Measurements from ENCODE around the gene DCDC1.

Gene DCDC1

GRCh38 chr11:31150841-31151240 is 218.7 kb downstream of the DCDC1 start:
- Histone ChIP-seq H3K27ac (ENCODE audit: low read depth, low read length) (no peak overlapping the region), H3K79me2 (ENCODE audit: control insufficient read depth, insufficient read depth, low read length, poor library complexity) (no peaks in the 10 kb centered on the region), H3K4ac (ENCODE audit: low read depth, low read length) (no peak overlapping the region), H2BK5ac (ENCODE audit: low read depth, low read length, poor library complexity) (no peak overlapping the region), H3K14ac (ENCODE audit: low read length) (no peak overlapping the region), H3K36me3 (ENCODE audit: control insufficient read depth in 1 of 2, insufficient read depth in 2 of 2, low read length in 2 of 2) (no peaks in the 10 kb centered on the region), H4K91ac (ENCODE audit: low read depth, low read length) (no peak overlapping the region), H3K4me3 (ENCODE audit: low read depth, low read length) (no peak overlapping the region), H4K12ac (ENCODE audit: low read depth, low read length) (no peak overlapping the region), H2BK120ac (ENCODE audit: insufficient read depth, low read length, poor library complexity) (no peak overlapping the region), H3K4me1 (ENCODE audit: control insufficient read depth in 1 of 2, insufficient read depth in 2 of 2, low read length in 2 of 2) (no peaks in the 10 kb centered on the region), H3K27me3 (ENCODE audit: insufficient read depth, low read length) (no peaks in the 10 kb centered on the region), H3K9me3 (ENCODE audit: insufficient read depth, low read depth, low read length) (no peaks in the 10 kb centered on the region), H3K18ac (ENCODE audit: low read length) (no peak overlapping the region), H3K23ac (ENCODE audit: low read length) (no peak overlapping the region), H3K9ac (ENCODE audit: low read length) (no peak overlapping the region), H2BK12ac (ENCODE audit: low read length) (no peak overlapping the region), H4K8ac (ENCODE audit: low read depth, low read length) (no peak overlapping the region), H2AFZ (ENCODE audit: insufficient read depth, low read length, poor library complexity) (no peak overlapping the region), H3K4me2 (ENCODE audit: low read length) (no peak overlapping the region), H3K79me1 (ENCODE audit: low read length) (no peaks in the 10 kb centered on the region), H2AK5ac (ENCODE audit: low read length) (no peak overlapping the region)
- WGBS (ENCODE audit: extremely low coverage, insufficient coverage, insufficient read length) = no CpG with 5 or more reads among the region's 3 CpGs
- DNase-seq = no peak

GRCh38 chr11:31150011-31150410 is 219.5 kb downstream of the DCDC1 start:
- Histone ChIP-seq H3K4me1 (ENCODE audit: control insufficient read depth in 1 of 2, insufficient read depth in 2 of 2, low read length in 2 of 2) (no peaks in the 10 kb centered on the region), H3K23ac (ENCODE audit: low read length) (no peak overlapping the region), H3K4ac (ENCODE audit: low read depth, low read length) (no peak overlapping the region), H3K79me1 (ENCODE audit: low read length) (no peaks in the 10 kb centered on the region), H3K27me3 (ENCODE audit: insufficient read depth, low read length) (no peaks in the 10 kb centered on the region), H3K27ac (ENCODE audit: low read depth, low read length) (no peak overlapping the region), H3K4me3 (ENCODE audit: low read depth, low read length) (no peak overlapping the region), H3K14ac (ENCODE audit: low read length) (no peak overlapping the region), H3K9me3 (ENCODE audit: insufficient read depth, low read depth, low read length) (no peaks in the 10 kb centered on the region), H3K4me2 (ENCODE audit: low read length) (no peak overlapping the region), H4K91ac (ENCODE audit: low read depth, low read length) (no peak overlapping the region), H2BK5ac (ENCODE audit: low read depth, low read length, poor library complexity) (no peak overlapping the region), H2AFZ (ENCODE audit: insufficient read depth, low read length, poor library complexity) (no peak overlapping the region), H2AK5ac (ENCODE audit: low read length) (no peak overlapping the region), H3K9ac (ENCODE audit: low read length) (no peak overlapping the region), H2BK12ac (ENCODE audit: low read length) (no peak overlapping the region), H4K12ac (ENCODE audit: low read depth, low read length) (no peak overlapping the region), H2BK120ac (ENCODE audit: insufficient read depth, low read length, poor library complexity) (no peak overlapping the region), H3K36me3 (ENCODE audit: control insufficient read depth in 1 of 2, insufficient read depth in 2 of 2, low read length in 2 of 2) (no peaks in the 10 kb centered on the region), H3K18ac (ENCODE audit: low read length) (no peak overlapping the region), H3K79me2 (ENCODE audit: control insufficient read depth, insufficient read depth, low read length, poor library complexity) (no peaks in the 10 kb centered on the region), H4K8ac (ENCODE audit: low read depth, low read length) (no peak overlapping the region)
- WGBS (ENCODE audit: extremely low coverage, insufficient coverage, insufficient read length) = no CpG with 5 or more reads among the region's 2 CpGs
- no peak for DNase-seq

GRCh38 chr11:31141789-31142188 is 227.8 kb downstream of the DCDC1 start:
- no peak overlapping the region for H2AK5ac ChIP-seq (ENCODE audit: low read length)
- H3K23ac ChIP-seq (ENCODE audit: low read length) = no peak overlapping the region
- no peak overlapping the region for H3K18ac ChIP-seq (ENCODE audit: low read length)
- H3K14ac ChIP-seq (ENCODE audit: low read length) = no peak overlapping the region
- WGBS (ENCODE audit: extremely low coverage, insufficient coverage, insufficient read length) = no CpG with 5 or more reads among the region's 6 CpGs
- H2BK120ac ChIP-seq (ENCODE audit: insufficient read depth, low read length, poor library complexity) = no peak overlapping the region
- no peak overlapping the region for H4K12ac ChIP-seq (ENCODE audit: low read depth, low read length)
- H3K4me1 ChIP-seq (ENCODE audit: control insufficient read depth in 1 of 2, insufficient read depth in 2 of 2, low read length in 2 of 2) = no peaks in the 10 kb centered on the region
- H2BK12ac ChIP-seq (ENCODE audit: low read length) = no peak overlapping the region
- H2AFZ ChIP-seq (ENCODE audit: insufficient read depth, low read length, poor library complexity) = no peak overlapping the region
- H3K79me1 ChIP-seq (ENCODE audit: low read length) = no peaks in the 10 kb centered on the region
- H3K4me2 ChIP-seq (ENCODE audit: low read length) = no peak overlapping the region
- no peaks in the 10 kb centered on the region for H3K27me3 ChIP-seq (ENCODE audit: insufficient read depth, low read length)
- no peak overlapping the region for H3K4ac ChIP-seq (ENCODE audit: low read depth, low read length)
- no peak overlapping the region for H4K8ac ChIP-seq (ENCODE audit: low read depth, low read length)
- no peak overlapping the region for H2BK5ac ChIP-seq (ENCODE audit: low read depth, low read length, poor library complexity)
- H3K36me3 ChIP-seq (ENCODE audit: control insufficient read depth in 1 of 2, insufficient read depth in 2 of 2, low read length in 2 of 2) = no peaks in the 10 kb centered on the region
- no peaks in the 10 kb centered on the region for H3K9me3 ChIP-seq (ENCODE audit: insufficient read depth, low read depth, low read length)
- no peaks in the 10 kb centered on the region for H3K79me2 ChIP-seq (ENCODE audit: control insufficient read depth, insufficient read depth, low read length, poor library complexity)
- no peak overlapping the region for H3K4me3 ChIP-seq (ENCODE audit: low read depth, low read length)
- H3K27ac ChIP-seq (ENCODE audit: low read depth, low read length) = no peak overlapping the region
- H4K91ac ChIP-seq (ENCODE audit: low read depth, low read length) = no peak overlapping the region
- no peak overlapping the region for H3K9ac ChIP-seq (ENCODE audit: low read length)
- no peak for DNase-seq

- no peaks in the 10 kb centered on the region for H3K4me1 ChIP-seq (ENCODE audit: control insufficient read depth in 1 of 2, insufficient read depth in 2 of 2, low read length in 2 of 2)
- no peak overlapping the region for H4K8ac ChIP-seq (ENCODE audit: low read depth, low read length)
- H3K4me2 ChIP-seq (ENCODE audit: low read length) = no peak overlapping the region
- no peak overlapping the region for H3K14ac ChIP-seq (ENCODE audit: low read length)
- H3K9me3 ChIP-seq (ENCODE audit: insufficient read depth, low read depth, low read length) = no peaks in the 10 kb centered on the region
- no peak overlapping the region for H3K23ac ChIP-seq (ENCODE audit: low read length)
- H3K79me1 ChIP-seq (ENCODE audit: low read length) = no peaks in the 10 kb centered on the region
- no peak overlapping the region for H2AFZ ChIP-seq (ENCODE audit: insufficient read depth, low read length, poor library complexity)
- no peaks in the 10 kb centered on the region for H3K36me3 ChIP-seq (ENCODE audit: control insufficient read depth in 1 of 2, insufficient read depth in 2 of 2, low read length in 2 of 2)
- WGBS (ENCODE audit: extremely low coverage, insufficient coverage, insufficient read length) = no CpG with 5 or more reads among the region's 4 CpGs
- no peak overlapping the region for H3K4me3 ChIP-seq (ENCODE audit: low read depth, low read length)
- no peaks in the 10 kb centered on the region for H3K27me3 ChIP-seq (ENCODE audit: insufficient read depth, low read length)
- H3K4ac ChIP-seq (ENCODE audit: low read depth, low read length) = no peak overlapping the region
- no peak overlapping the region for H3K9ac ChIP-seq (ENCODE audit: low read length)
- H3K27ac ChIP-seq (ENCODE audit: low read depth, low read length) = no peak overlapping the region
- no peak overlapping the region for H3K18ac ChIP-seq (ENCODE audit: low read length)
- H4K91ac ChIP-seq (ENCODE audit: low read depth, low read length) = no peak overlapping the region
- no peak overlapping the region for H2BK12ac ChIP-seq (ENCODE audit: low read length)
- H3K79me2 ChIP-seq (ENCODE audit: control insufficient read depth, insufficient read depth, low read length, poor library complexity) = no peaks in the 10 kb centered on the region
- DNase-seq = no peak
- H2AK5ac ChIP-seq (ENCODE audit: low read length) = no peak overlapping the region
- H2BK120ac ChIP-seq (ENCODE audit: insufficient read depth, low read length, poor library complexity) = no peak overlapping the region
- no peak overlapping the region for H4K12ac ChIP-seq (ENCODE audit: low read depth, low read length)
- H2BK5ac ChIP-seq (ENCODE audit: low read depth, low read length, poor library complexity) = no peak overlapping the region
These were observed 230.1 kb downstream of the DCDC1 start for GRCh38 chr11:31139479-31139878.

Data from trophoblast cell (in vitro differentiated cells and primary cell).